Thoracic aorta endothelial cell (primary cell): ENCODE data around the gene RPS6KB1. TPM values are rescaled to one million over a fixed set of nuclear protein-coding genes. Genes with fewer than 3 reads are reported as not detected.

ENCODE experiments used
- small RNA-seq: library from RNA; depleted of rRNA; stranded (forward); fragments of <200 nt; gene quantifications from one replicate; pipeline ENCODE3, GENCODE V24; 2012
- total RNA-seq: library from RNA; depleted of rRNA; stranded (reverse); fragments of >200 nt; gene quantifications from 2 replicates; pipeline ENCODE4 v1.2.3, GENCODE V29; 2012

RPS6KB1 gene
- total RNA-seq, result 33.9 and 39.0 TPM in 2 replicates

GRCh38 chr17:59892924-59893675 is at the start of gene RPS6KB1, which contains the start of gene TUBD1:
TSS of gene RPS6KB1 (plus strand) at chr17:59893121. CDS start at chr17:59893185, 64 bp downstream.
TSS of gene TUBD1 (minus strand) at chr17:59892943. CDS start at chr17:59891002, 1,941 bp downstream.

GRCh38 chr17:59964482-59965328 is 71.8 kb downstream of the RPS6KB1 start, which contains the start of gene RNFT1:
TSS of gene RNFT1 (minus strand) at chr17:59964740. CDS start at chr17:59964663, 77 bp downstream.

Small RNA genes lying within 50 kb of the gene (small RNA-seq; reads per million reads assigned to genes)
- gene RNU6-450P, result not detected
- gene RPS29P21, result not detected

Other genes with a start within 250 kb of the RPS6KB1 start
- gene PTRH2, start 185.7 kb upstream of the RPS6KB1 start, total RNA-seq, result 36.6 and 40.4 TPM in 2 replicates
- gene VMP1, start 185.5 kb upstream of the RPS6KB1 start, total RNA-seq, result 281 and 288 TPM in 2 replicates
- gene TUBD1, start 178 bp upstream of the RPS6KB1 start, total RNA-seq, result 11.3 and 13.6 TPM in 2 replicates
- 15.4 and 18.7 TPM in 2 replicates for gene RNFT1, start 71.6 kb downstream of the RPS6KB1 start, total RNA-seq
- gene HEATR6, start 185.8 kb downstream of the RPS6KB1 start, total RNA-seq, result 14.0 and 16.1 TPM in 2 replicates